OCI-LY1 (cell line): ENCODE data around the gene SNRNP48.

Experiments used
- CTCF ChIP-seq: fragments of 200-600 bp; sonication (generic), shearing (Covaris generic); IDR thresholded peaks from 2 replicates; pipeline ENCODE4 v1.5.1; 2017; ENCODE audit warnings: mild to moderate bottlenecking, antibody characterized with exemption, low read length, moderate library complexity, mixed read lengths
- EZH2 ChIP-seq: fragments of 200-600 bp; sonication (generic), shearing (Covaris generic); IDR thresholded peaks from 2 replicates; pipeline ENCODE4 v1.8.0; 2017; ENCODE audit warnings: borderline replicate concordance, mixed run types, mild to moderate bottlenecking, antibody characterized with exemption, low read length, moderate library complexity, mixed read lengths

- TF ChIP-seq CTCF (no peak), EZH2 (no peak)
These were observed 1.5 kb upstream of the SNRNP48 start for GRCh38 chr6:7588506-7588905.
